Activated T-helper 1 cell treated with anti-CD3 and anti-CD28 coated beads, Interleukin-12 subunit alpha, Interleukin-12 subunit beta, Interleukin-2, Interleukin-4 antibody, amounts not matched to agents 30 ng/mL and 10 ng/mL and 1 ng/mL, durations not matched to agents 14 hours and 24 hours and 36 hours (primary cell): ENCODE results near the gene MAX. TPM values are rescaled to one million over a fixed set of nuclear protein-coding genes. Genes with fewer than 3 reads are reported as not detected.

Experiments used
- DNase-seq: peaks from one replicate; pipeline ENCODE4 v3.0.0; 2021; ENCODE audit warnings: low spot score
- H3K27ac Mint-ChIP-seq: one replicate; pipeline ENCODE4 v1.8.0; 2021; ENCODE audit warnings: mild to moderate bottlenecking, mixed read lengths
- H3K27me3 Mint-ChIP-seq: one replicate; pipeline ENCODE4 v1.8.0; 2022; ENCODE audit warnings: mild to moderate bottlenecking, moderate library complexity, mixed read lengths; ENCODE audit not compliant: insufficient read depth
- H3K36me3 Mint-ChIP-seq: one replicate; pipeline ENCODE4 v1.8.0; 2021; ENCODE audit warnings: low read depth, mixed read lengths
- H3K4me1 Mint-ChIP-seq: one replicate; pipeline ENCODE4 v1.8.0; 2021; ENCODE audit warnings: low read depth, mixed read lengths
- H3K4me3 Mint-ChIP-seq: one replicate; pipeline ENCODE4 v1.8.0; 2021; ENCODE audit warnings: mild to moderate bottlenecking, moderate library complexity, mixed read lengths
- H3K9me3 Mint-ChIP-seq: one replicate; pipeline ENCODE4 v1.8.0; 2021; ENCODE audit warnings: mixed read lengths
- intact Hi-C: fragments of 100-400 bp; cut with micrococcal nuclease; formaldehyde crosslinking; loops from one replicate; pipeline ENCODE4 v1.15.1; 2024
- total RNA-seq: library from RNA; stranded (reverse); gene quantifications from 2 replicates; pipeline ENCODE4 v1.2.3, GENCODE V29; 2022

MAX gene
- total RNA-seq, 1 donor from 2014 or later, result 135 TPM

GRCh38 chr14:65053466-65053865, 48.9 kb downstream of the MAX start:
- Mint-ChIP-seq H3K36me3 (peaks cover 15% of the 10 kb centered on the region), H3K27ac (no peak overlapping the region), H3K27me3 (no peaks in the 10 kb centered on the region), H3K4me3 (no peak overlapping the region), H3K4me1 (peaks cover 11% of the 10 kb centered on the region), H3K9me3 (no peaks in the 10 kb centered on the region)
- intact Hi-C loops, result no loop called here
- DNase-seq, result no peak

GRCh38 chr14:65052832-65053231, 49.5 kb downstream of the MAX start:
- Mint-ChIP-seq H3K36me3 (peaks cover 11% of the 10 kb centered on the region), H3K27me3 (no peaks in the 10 kb centered on the region), H3K27ac (no peak overlapping the region), H3K4me3 (no peak overlapping the region), H3K9me3 (no peaks in the 10 kb centered on the region), H3K4me1 (peaks cover 12% of the 10 kb centered on the region)
- DNase-seq, result no peak
- intact Hi-C loops, result no loop called here

GRCh38 chr14:65045709-65046108, 56.6 kb downstream of the MAX start:
- intact Hi-C loops, result no loop called here
- no peak for DNase-seq
- H3K27me3 Mint-ChIP-seq, result no peaks in the 10 kb centered on the region
- peaks cover 19% of the 10 kb centered on the region for H3K4me1 Mint-ChIP-seq
- H3K36me3 Mint-ChIP-seq, result peaks cover 28% of the 10 kb centered on the region
- no peak overlapping the region for H3K27ac Mint-ChIP-seq
- H3K9me3 Mint-ChIP-seq, result no peaks in the 10 kb centered on the region
- no peak overlapping the region for H3K4me3 Mint-ChIP-seq

- DNase-seq, result no peak
- intact Hi-C loops, result no loop called here
- Mint-ChIP-seq H3K27me3 (no peaks in the 10 kb centered on the region), H3K4me3 (no peak overlapping the region), H3K9me3 (no peaks in the 10 kb centered on the region), H3K27ac (no peak overlapping the region), H3K36me3 (peaks cover 29% of the 10 kb centered on the region), H3K4me1 (peaks cover 19% of the 10 kb centered on the region)
These were observed 57.3 kb downstream of the MAX start for GRCh38 chr14:65045006-65045405.

GRCh38 chr14:65044596-65044959, 57.7 kb downstream of the MAX start:
- H3K9me3 Mint-ChIP-seq, result no peaks in the 10 kb centered on the region
- peaks cover 19% of the 10 kb centered on the region for H3K4me1 Mint-ChIP-seq
- no peak for DNase-seq
- intact Hi-C loops, result no loop called here
- no peak overlapping the region for H3K27ac Mint-ChIP-seq
- H3K27me3 Mint-ChIP-seq, result no peaks in the 10 kb centered on the region
- H3K4me3 Mint-ChIP-seq, result no peak overlapping the region
- H3K36me3 Mint-ChIP-seq, result peaks cover 29% of the 10 kb centered on the region

- intact Hi-C loops, result no loop called here
- H3K4me3 Mint-ChIP-seq, result no peak overlapping the region
- no peaks in the 10 kb centered on the region for H3K9me3 Mint-ChIP-seq
- peaks cover 16% of the 10 kb centered on the region for H3K4me1 Mint-ChIP-seq
- no peak overlapping the region for H3K27ac Mint-ChIP-seq
- peaks cover 32% of the 10 kb centered on the region for H3K36me3 Mint-ChIP-seq
- DNase-seq, result no peak
- H3K27me3 Mint-ChIP-seq, result no peaks in the 10 kb centered on the region
These were observed 58.3 kb downstream of the MAX start for GRCh38 chr14:65043893-65044595.

- H3K27ac Mint-ChIP-seq, result no peak overlapping the region
These were observed 59.5 kb downstream of the MAX start for GRCh38 chr14:65042731-65043372.

GRCh38 chr14:65042296-65042695, 60.0 kb downstream of the MAX start:
- Mint-ChIP-seq H3K4me3 (no peak overlapping the region), H3K27ac (no peak overlapping the region), H3K4me1 (peaks cover 8% of the 10 kb centered on the region), H3K36me3 (peaks cover 33% of the 10 kb centered on the region), H3K27me3 (no peaks in the 10 kb centered on the region), H3K9me3 (no peaks in the 10 kb centered on the region)
- intact Hi-C loops, result no loop called here
- no peak for DNase-seq

More at GRCh38 chr14:65042731-65043372, 59.5 kb downstream of the MAX start:
- Mint-ChIP-seq H3K4me3 (no peak overlapping the region), H3K4me1 (peaks cover 13% of the 10 kb centered on the region), H3K36me3 (peaks cover 37% of the 10 kb centered on the region), H3K27me3 (no peaks in the 10 kb centered on the region), H3K9me3 (no peaks in the 10 kb centered on the region)
- no peak for DNase-seq
- intact Hi-C loops, result no loop called here

- no peak for DNase-seq
- Mint-ChIP-seq H3K4me3 (no peak overlapping the region), H3K27ac (no peak overlapping the region), H3K9me3 (no peaks in the 10 kb centered on the region), H3K27me3 (no peaks in the 10 kb centered on the region), H3K4me1 (peaks cover 5% of the 10 kb centered on the region), H3K36me3 (peaks cover 28% of the 10 kb centered on the region)
- intact Hi-C loops, result no loop called here
These were observed 60.8 kb downstream of the MAX start for GRCh38 chr14:65041434-65041915.

GRCh38 chr14:65040666-65041433, 61.5 kb downstream of the MAX start:
- DNase-seq, result no peak
- Mint-ChIP-seq H3K27ac (no peak overlapping the region), H3K9me3 (no peaks in the 10 kb centered on the region), H3K4me3 (no peak overlapping the region), H3K27me3 (no peaks in the 10 kb centered on the region), H3K4me1 (peaks cover 5% of the 10 kb centered on the region), H3K36me3 (peaks cover 27% of the 10 kb centered on the region)
- intact Hi-C loops, result no loop called here

GRCh38 chr14:65038966-65039365, 63.4 kb downstream of the MAX start:
- no peak for DNase-seq
- intact Hi-C loops, result no loop called here
- Mint-ChIP-seq H3K9me3 (no peaks in the 10 kb centered on the region), H3K36me3 (peaks cover 21% of the 10 kb centered on the region), H3K27me3 (no peaks in the 10 kb centered on the region), H3K4me3 (no peak overlapping the region), H3K4me1 (no peaks in the 10 kb centered on the region), H3K27ac (peak overlapping the region; percentile 18)

GRCh38 chr14:65035049-65035448, 67.3 kb downstream of the MAX start:
- no peak for DNase-seq
- Mint-ChIP-seq H3K27ac (no peak overlapping the region), H3K9me3 (no peaks in the 10 kb centered on the region), H3K4me1 (no peaks in the 10 kb centered on the region), H3K36me3 (peaks cover 22% of the 10 kb centered on the region), H3K27me3 (no peaks in the 10 kb centered on the region), H3K4me3 (no peak overlapping the region)
- intact Hi-C loops, result no loop called here

GRCh38 chr14:65034021-65034420, 68.3 kb downstream of the MAX start:
- no peaks in the 10 kb centered on the region for H3K4me1 Mint-ChIP-seq
- H3K36me3 Mint-ChIP-seq, result peaks cover 21% of the 10 kb centered on the region
- no peak overlapping the region for H3K4me3 Mint-ChIP-seq
- intact Hi-C loops, result no loop called here
- no peaks in the 10 kb centered on the region for H3K27me3 Mint-ChIP-seq
- no peaks in the 10 kb centered on the region for H3K9me3 Mint-ChIP-seq
- H3K27ac Mint-ChIP-seq, result no peak overlapping the region
- DNase-seq, result no peak
